ENCODE data around the gene ZNF462.

The ZNF462 gene

DNA sequence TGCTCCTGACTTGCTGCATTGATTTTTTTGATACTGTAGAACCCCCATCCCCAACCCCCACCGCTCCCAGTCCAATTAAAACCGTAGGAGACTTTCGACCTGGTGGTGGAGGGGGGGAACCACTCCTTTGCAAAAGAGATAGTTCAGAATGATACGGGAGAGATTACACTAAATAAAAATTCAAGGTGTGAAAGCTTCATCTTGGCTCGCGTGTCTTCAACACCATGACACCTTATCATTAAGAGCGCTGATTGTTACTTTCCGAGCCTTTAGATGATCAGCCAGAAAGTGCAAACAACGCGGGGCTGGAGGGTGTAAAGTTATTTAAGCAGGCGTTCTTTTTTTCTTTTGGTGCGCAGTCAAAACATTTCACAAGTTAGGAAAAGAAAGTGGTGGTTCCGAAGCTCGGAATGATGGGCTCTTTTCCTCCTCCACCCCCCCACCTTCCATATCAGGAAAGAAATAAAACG lies 1.3 kb upstream of the ZNF462 start:
- DNase-seq: no peak
- Histone ChIP-seq H3K27ac (ENCODE audit: insufficient read depth, low read length, poor library complexity, severe bottlenecking) (no peak overlapping the region), H3K4me1 (ENCODE audit: control insufficient read depth, insufficient read depth, low read length, poor library complexity, severe bottlenecking) (no peaks in the 10 kb centered on the region), H3K27me3 (replicated peaks; ENCODE audit: control insufficient read depth, insufficient read depth, low read length, poor library complexity, severe bottlenecking) (peaks cover 15% of the 10 kb centered on the region), H3K36me3 (ENCODE audit: control insufficient read depth, insufficient read depth, low read length) (peaks cover 4% of the 10 kb centered on the region), H3K9me3 (ENCODE audit: control insufficient read depth, low read length) (no peaks in the 10 kb centered on the region), H3K4me3 (ENCODE audit: insufficient read depth, low read depth, low read length, poor library complexity, severe bottlenecking) (no peak overlapping the region)

DNA sequence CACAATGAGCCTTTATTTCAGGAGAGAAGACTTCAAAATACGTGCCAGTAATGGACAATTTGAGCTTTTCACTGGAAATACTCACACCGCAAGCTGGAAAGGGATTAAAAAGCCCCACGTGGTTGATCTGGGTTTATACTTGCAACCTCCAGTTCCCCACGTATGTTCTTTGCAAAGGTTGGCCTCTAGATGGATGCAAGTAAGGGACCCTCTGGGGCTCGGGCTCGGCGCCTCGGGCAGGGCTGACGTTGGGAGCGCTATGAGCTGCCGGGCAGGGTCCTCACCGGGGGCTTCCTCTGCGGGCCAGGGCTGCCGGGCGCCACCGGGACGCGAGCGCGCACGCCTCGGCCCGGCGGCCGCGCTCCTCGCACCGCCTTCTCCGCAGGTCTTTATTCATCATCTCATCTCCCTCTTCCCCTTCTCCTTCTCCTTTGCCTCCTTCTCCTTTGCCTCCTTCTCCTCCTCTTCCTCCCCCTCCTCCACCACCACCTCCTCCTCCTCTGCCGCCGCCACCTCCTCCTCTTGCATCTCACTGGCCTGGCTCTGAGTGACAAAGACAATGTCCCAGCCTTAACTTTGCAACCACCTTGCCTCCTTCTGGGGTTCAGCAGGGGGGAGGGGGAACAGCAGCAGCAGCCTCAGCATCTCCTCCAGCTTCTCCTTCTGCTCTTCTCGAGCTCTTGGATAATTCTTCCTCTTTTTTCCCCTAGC lies 701 bp upstream of the ZNF462 start:
- no peaks in the 10 kb centered on the region for H3K4me1 ChIP-seq (ENCODE audit: control insufficient read depth, insufficient read depth, low read length, poor library complexity, severe bottlenecking)
- H3K36me3 ChIP-seq (ENCODE audit: control insufficient read depth, insufficient read depth, low read length): peaks cover 4% of the 10 kb centered on the region
- no peaks in the 10 kb centered on the region for H3K9me3 ChIP-seq (ENCODE audit: control insufficient read depth, low read length)
- no peak overlapping the region for H3K27ac ChIP-seq (ENCODE audit: insufficient read depth, low read length, poor library complexity, severe bottlenecking)
- no peak for DNase-seq
- no peak overlapping the region for H3K4me3 ChIP-seq (ENCODE audit: insufficient read depth, low read depth, low read length, poor library complexity, severe bottlenecking)
- peaks cover 15% of the 10 kb centered on the region for H3K27me3 ChIP-seq (replicated peaks; ENCODE audit: control insufficient read depth, insufficient read depth, low read length, poor library complexity, severe bottlenecking)

DNA sequence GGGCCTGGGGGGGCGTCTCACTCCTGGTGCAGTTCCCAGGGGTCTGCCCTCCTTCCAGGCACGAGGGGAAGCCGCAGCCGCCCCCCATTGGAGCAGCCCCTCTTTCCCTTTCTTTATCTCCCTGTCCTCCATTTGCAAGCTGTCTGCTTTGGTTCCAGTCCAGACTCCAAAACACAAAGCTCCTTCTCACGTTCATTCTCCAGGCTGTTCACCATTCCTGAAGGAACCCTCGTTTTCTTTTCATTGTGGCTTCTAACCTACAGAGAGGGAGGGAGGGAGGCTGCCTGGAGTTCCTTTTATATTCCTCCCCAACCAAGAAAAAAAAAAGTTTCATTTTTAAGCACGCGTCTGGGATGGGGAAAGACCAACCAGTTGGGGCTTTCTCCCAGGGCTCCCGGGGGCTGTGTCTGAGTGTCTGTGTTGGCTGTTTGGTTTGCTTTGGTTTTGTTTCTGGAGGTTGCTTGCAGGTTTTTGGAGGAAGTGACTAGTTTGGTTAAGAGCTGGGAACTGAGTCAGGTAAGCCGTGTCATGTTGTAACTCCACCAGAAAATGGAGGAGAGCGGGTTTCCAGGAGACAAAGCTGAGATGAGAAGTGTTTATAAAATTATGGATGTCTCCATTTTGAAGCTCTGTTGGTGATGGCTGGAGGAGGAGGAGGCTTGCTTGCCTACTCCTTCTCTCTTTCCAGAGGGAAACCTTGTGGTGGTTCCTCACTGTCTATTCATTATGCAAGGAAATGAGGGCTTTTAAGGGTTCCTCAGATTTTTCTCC lies 1.6 kb downstream of the ZNF462 start:
- H3K4me3 ChIP-seq (ENCODE audit: insufficient read depth, low read depth, low read length, poor library complexity, severe bottlenecking): no peak overlapping the region
- no peak for DNase-seq
- peaks cover 4% of the 10 kb centered on the region for H3K36me3 ChIP-seq (ENCODE audit: control insufficient read depth, insufficient read depth, low read length)
- H3K9me3 ChIP-seq (ENCODE audit: control insufficient read depth, low read length): no peaks in the 10 kb centered on the region
- peak overlapping the region; percentile 11 for H3K27ac ChIP-seq (ENCODE audit: insufficient read depth, low read length, poor library complexity, severe bottlenecking)
- H3K27me3 ChIP-seq (replicated peaks; ENCODE audit: control insufficient read depth, insufficient read depth, low read length, poor library complexity, severe bottlenecking): peaks cover 15% of the 10 kb centered on the region
- no peaks in the 10 kb centered on the region for H3K4me1 ChIP-seq (ENCODE audit: control insufficient read depth, insufficient read depth, low read length, poor library complexity, severe bottlenecking)

DNA sequence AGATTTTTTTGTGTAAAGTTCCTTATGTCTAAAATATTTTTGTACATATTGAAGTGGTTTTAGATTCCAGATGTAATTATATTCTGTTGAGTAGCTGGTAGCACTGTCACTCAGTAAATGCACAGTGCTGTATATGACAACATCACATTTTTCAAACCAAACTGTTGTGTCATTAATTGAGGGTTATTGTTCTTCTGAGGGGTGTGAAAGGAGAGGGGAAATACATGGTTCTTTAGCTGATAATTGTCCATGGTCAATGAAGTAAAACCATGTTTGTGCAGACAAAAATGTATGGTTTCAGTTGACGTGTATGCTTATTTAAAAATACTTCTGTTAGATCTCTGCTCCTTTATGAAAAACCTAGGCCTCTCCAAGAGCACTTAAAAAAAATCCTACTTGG lies 3.3 kb downstream of the ZNF462 start:
- Histone ChIP-seq H3K4me1 (ENCODE audit: control insufficient read depth, insufficient read depth, low read length, poor library complexity, severe bottlenecking) (no peaks in the 10 kb centered on the region), H3K27me3 (replicated peaks; ENCODE audit: control insufficient read depth, insufficient read depth, low read length, poor library complexity, severe bottlenecking) (peaks cover 11% of the 10 kb centered on the region), H3K9me3 (ENCODE audit: control insufficient read depth, low read length) (no peaks in the 10 kb centered on the region), H3K36me3 (ENCODE audit: control insufficient read depth, insufficient read depth, low read length) (peaks cover 4% of the 10 kb centered on the region), H3K27ac (ENCODE audit: insufficient read depth, low read length, poor library complexity, severe bottlenecking) (no peak overlapping the region), H3K4me3 (ENCODE audit: insufficient read depth, low read depth, low read length, poor library complexity, severe bottlenecking) (no peak overlapping the region)
- no peak for DNase-seq

DNA sequence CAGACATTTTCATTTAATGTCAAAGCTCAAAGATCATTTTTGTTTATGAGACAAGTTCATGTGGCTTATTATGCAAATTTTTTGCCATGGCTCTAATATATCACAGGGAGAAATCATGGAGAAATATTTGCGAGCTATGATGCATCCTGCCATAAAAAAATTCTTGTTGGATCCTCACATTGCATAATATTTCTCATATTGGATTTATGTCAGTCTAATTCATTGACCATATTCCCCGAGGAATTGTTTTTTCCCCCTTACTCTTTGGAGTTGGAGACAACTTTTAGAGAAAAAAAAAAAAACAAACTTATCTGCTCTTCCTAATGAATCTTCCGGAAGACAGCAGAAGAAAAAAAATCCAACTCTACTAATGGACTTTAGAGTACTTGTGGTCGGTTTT lies 4.3 kb downstream of the ZNF462 start:
- Histone ChIP-seq H3K4me1 (ENCODE audit: control insufficient read depth, insufficient read depth, low read length, poor library complexity, severe bottlenecking) (no peaks in the 10 kb centered on the region), H3K27ac (ENCODE audit: insufficient read depth, low read length, poor library complexity, severe bottlenecking) (no peak overlapping the region), H3K27me3 (replicated peaks; ENCODE audit: control insufficient read depth, insufficient read depth, low read length, poor library complexity, severe bottlenecking) (peaks cover 10% of the 10 kb centered on the region), H3K36me3 (ENCODE audit: control insufficient read depth, insufficient read depth, low read length) (peaks cover 4% of the 10 kb centered on the region), H3K9me3 (ENCODE audit: control insufficient read depth, low read length) (no peaks in the 10 kb centered on the region), H3K4me3 (ENCODE audit: insufficient read depth, low read depth, low read length, poor library complexity, severe bottlenecking) (no peak overlapping the region)
- DNase-seq: no peak

DNA sequence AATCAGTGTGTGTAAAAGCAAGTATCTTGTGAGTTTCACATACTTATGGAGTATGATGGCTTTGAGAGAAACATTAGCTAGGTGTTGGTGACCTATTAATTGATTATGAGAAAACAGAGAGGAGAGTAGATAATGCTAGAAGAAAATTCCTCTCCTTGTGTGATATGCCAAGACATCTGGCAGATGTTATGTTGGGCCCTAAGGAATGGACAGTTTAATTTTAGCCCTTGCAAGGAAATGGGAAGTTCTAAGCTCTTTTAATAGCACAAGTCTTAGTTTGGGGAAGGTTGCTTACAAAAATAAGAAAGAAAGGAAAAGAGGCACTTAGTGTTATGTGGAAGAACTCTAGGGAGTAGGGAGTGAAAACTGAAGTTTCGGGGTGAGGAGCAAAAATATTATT lies 5.1 kb downstream of the ZNF462 start:
- no peaks in the 10 kb centered on the region for H3K36me3 ChIP-seq (ENCODE audit: control insufficient read depth, insufficient read depth, low read length)
- no peaks in the 10 kb centered on the region for H3K9me3 ChIP-seq (ENCODE audit: control insufficient read depth, low read length)
- no peak overlapping the region for H3K27ac ChIP-seq (ENCODE audit: insufficient read depth, low read length, poor library complexity, severe bottlenecking)
- H3K4me3 ChIP-seq (ENCODE audit: insufficient read depth, low read depth, low read length, poor library complexity, severe bottlenecking): no peak overlapping the region
- no peak for DNase-seq
- peaks cover 10% of the 10 kb centered on the region for H3K27me3 ChIP-seq (replicated peaks; ENCODE audit: control insufficient read depth, insufficient read depth, low read length, poor library complexity, severe bottlenecking)
- H3K4me1 ChIP-seq (ENCODE audit: control insufficient read depth, insufficient read depth, low read length, poor library complexity, severe bottlenecking): no peaks in the 10 kb centered on the region

DNA sequence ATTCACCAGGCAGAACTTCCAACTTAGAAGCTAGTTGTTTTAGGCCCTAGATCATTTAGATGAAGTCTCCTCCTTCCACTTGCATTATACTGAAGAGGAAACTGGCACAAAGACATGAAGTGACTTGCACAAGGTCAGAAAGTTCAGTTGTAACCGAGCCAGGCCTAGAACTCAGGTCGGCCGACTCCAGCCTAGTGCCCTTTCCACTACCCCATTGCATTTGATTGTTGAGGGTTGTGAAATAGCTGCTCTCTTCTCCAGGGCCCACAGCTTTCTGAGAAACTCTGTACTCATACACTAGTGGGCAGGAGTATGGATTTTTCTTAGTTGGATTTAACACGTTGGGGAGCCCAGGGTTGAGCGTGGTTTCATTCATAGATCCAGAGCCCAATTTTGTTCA lies 5.6 kb downstream of the ZNF462 start:
- H3K27me3 ChIP-seq (replicated peaks; ENCODE audit: control insufficient read depth, insufficient read depth, low read length, poor library complexity, severe bottlenecking): peaks cover 5% of the 10 kb centered on the region
- no peaks in the 10 kb centered on the region for H3K9me3 ChIP-seq (ENCODE audit: control insufficient read depth, low read length)
- no peaks in the 10 kb centered on the region for H3K36me3 ChIP-seq (ENCODE audit: control insufficient read depth, insufficient read depth, low read length)
- H3K4me3 ChIP-seq (ENCODE audit: insufficient read depth, low read depth, low read length, poor library complexity, severe bottlenecking): no peak overlapping the region
- no peaks in the 10 kb centered on the region for H3K4me1 ChIP-seq (ENCODE audit: control insufficient read depth, insufficient read depth, low read length, poor library complexity, severe bottlenecking)
- H3K27ac ChIP-seq (ENCODE audit: insufficient read depth, low read length, poor library complexity, severe bottlenecking): no peak overlapping the region
- no peak for DNase-seq

DNA sequence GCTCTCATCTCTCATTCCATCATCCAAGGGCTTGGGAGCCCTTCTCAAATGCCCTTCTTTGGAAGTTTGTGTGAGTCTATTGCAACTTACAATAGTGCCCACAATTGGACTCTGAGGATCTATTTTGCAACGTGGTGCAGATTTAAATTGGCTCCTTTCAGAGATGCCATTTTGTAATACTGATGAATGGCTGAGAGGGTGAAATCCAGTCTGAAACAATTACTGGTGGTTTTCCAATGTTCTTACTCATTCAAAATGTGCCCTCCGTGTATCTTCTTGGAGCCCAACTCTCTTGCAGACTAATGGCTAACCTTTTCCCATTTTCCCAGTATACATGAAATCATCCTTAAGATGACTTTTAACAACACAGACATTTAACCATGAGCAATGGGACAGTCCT lies 6.1 kb downstream of the ZNF462 start:
- H3K4me1 ChIP-seq (ENCODE audit: control insufficient read depth, insufficient read depth, low read length, poor library complexity, severe bottlenecking): no peaks in the 10 kb centered on the region
- DNase-seq: no peak

DNA sequence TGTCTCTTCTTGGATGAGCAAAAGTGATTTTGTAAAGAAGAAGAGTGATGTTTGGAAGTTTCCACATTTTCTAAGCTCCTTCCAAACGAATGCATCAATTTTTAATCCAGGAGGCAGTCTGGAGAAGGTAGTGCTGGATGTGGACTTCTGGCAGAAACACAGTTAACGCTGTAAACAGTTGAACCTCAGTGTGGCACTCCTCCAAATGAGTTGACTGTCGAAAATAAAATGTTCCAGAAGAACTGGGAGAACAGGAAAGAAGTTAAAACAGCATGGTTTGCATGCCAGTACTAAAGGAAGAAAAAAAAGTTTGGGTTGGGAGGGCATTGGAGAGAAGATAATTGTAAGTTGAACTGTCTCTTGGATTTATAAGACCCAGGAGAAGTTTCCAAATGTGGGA lies 6.5 kb downstream of the ZNF462 start:
- DNase-seq: no peak
- Histone ChIP-seq H3K36me3 (ENCODE audit: control insufficient read depth, insufficient read depth, low read length) (no peaks in the 10 kb centered on the region), H3K4me3 (ENCODE audit: insufficient read depth, low read depth, low read length, poor library complexity, severe bottlenecking) (no peak overlapping the region), H3K9me3 (ENCODE audit: control insufficient read depth, low read length) (no peaks in the 10 kb centered on the region), H3K27ac (ENCODE audit: insufficient read depth, low read length, poor library complexity, severe bottlenecking) (no peak overlapping the region), H3K27me3 (replicated peaks; ENCODE audit: control insufficient read depth, insufficient read depth, low read length, poor library complexity, severe bottlenecking) (no peaks in the 10 kb centered on the region), H3K4me1 (ENCODE audit: control insufficient read depth, insufficient read depth, low read length, poor library complexity, severe bottlenecking) (no peaks in the 10 kb centered on the region)

More for the DNA sequence above, 6.1 kb downstream of the ZNF462 start:
- Histone ChIP-seq H3K27me3 (replicated peaks; ENCODE audit: control insufficient read depth, insufficient read depth, low read length, poor library complexity, severe bottlenecking) (peaks cover under 1% of the 10 kb centered on the region), H3K9me3 (ENCODE audit: control insufficient read depth, low read length) (no peaks in the 10 kb centered on the region), H3K4me3 (ENCODE audit: insufficient read depth, low read depth, low read length, poor library complexity, severe bottlenecking) (no peak overlapping the region), H3K27ac (ENCODE audit: insufficient read depth, low read length, poor library complexity, severe bottlenecking) (no peak overlapping the region), H3K36me3 (ENCODE audit: control insufficient read depth, insufficient read depth, low read length) (no peaks in the 10 kb centered on the region)

DNA sequence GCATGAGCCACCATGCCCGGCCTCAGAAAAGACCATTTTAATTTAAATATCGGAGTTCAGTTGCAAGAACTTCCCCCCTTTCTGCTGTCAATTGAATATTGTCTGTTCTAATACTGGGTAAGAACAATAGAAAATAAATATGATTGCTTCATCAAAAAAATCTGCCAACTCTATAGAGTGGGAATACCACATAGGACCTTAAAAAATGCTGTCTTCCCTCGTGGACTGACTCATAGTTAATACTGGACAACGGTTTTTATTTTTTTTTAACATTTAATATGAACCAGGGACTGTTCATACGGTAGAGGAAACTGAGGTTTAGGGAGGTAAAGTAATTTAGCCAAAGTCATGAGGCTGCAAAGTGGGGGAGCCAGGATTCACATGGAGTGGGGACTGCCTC lies 9.7 kb downstream of the ZNF462 start:
- no peak for DNase-seq
- H3K27me3 ChIP-seq (replicated peaks; ENCODE audit: control insufficient read depth, insufficient read depth, low read length, poor library complexity, severe bottlenecking): no peaks in the 10 kb centered on the region
- H3K9me3 ChIP-seq (ENCODE audit: control insufficient read depth, low read length): no peaks in the 10 kb centered on the region
- H3K4me3 ChIP-seq (ENCODE audit: insufficient read depth, low read depth, low read length, poor library complexity, severe bottlenecking): no peak overlapping the region
- no peaks in the 10 kb centered on the region for H3K4me1 ChIP-seq (ENCODE audit: control insufficient read depth, insufficient read depth, low read length, poor library complexity, severe bottlenecking)
- no peak overlapping the region for H3K27ac ChIP-seq (ENCODE audit: insufficient read depth, low read length, poor library complexity, severe bottlenecking)
- H3K36me3 ChIP-seq (ENCODE audit: control insufficient read depth, insufficient read depth, low read length): no peaks in the 10 kb centered on the region

All from effector memory CD4-positive, alpha-beta T cell (primary cell).